HL-60/S4 (cell line): Measurements from ENCODE around the gene DDX11.
"Not testable (repeated sequence)": the region's sequence is repeated elsewhere in the genome, so short reads cannot be mapped to it uniquely, and the experiment has no call there.

Experiments
- in situ Hi-C: fragments of 300-500 bp; cut with MboI; formaldehyde crosslinking; loops from 2 replicates; pipeline ENCODE4 v1.14.3; 2022; ENCODE audit warnings: low sequenced_read_pairs

DDX11 gene

GRCh38 chr12:31066196-31066595, 7.5 kb upstream of the DDX11 start:
- in situ Hi-C loops: not testable (repeated sequence)

- in situ Hi-C loops: not testable (repeated sequence)
Measured at GRCh38 chr12:31067656-31068055, 6.0 kb upstream of the DDX11 start.

GRCh38 chr12:31070971-31071740, 2.5 kb upstream of the DDX11 start:
- in situ Hi-C loops: not testable (repeated sequence)

GRCh38 chr12:31072962-31073361, 698 bp upstream of the DDX11 start:
- in situ Hi-C loops: not testable (repeated sequence)

- in situ Hi-C loops: not testable (repeated sequence)
Measured at GRCh38 chr12:31074333-31074874, 744 bp downstream of the DDX11 start.

GRCh38 chr12:31076150-31076549, 2.5 kb downstream of the DDX11 start:
- in situ Hi-C loops: not testable (repeated sequence)

GRCh38 chr12:31077095-31077494, 3.4 kb downstream of the DDX11 start:
- in situ Hi-C loops: not testable (repeated sequence)

GRCh38 chr12:31077998-31078397, 4.3 kb downstream of the DDX11 start:
- in situ Hi-C loops: not testable (repeated sequence)

GRCh38 chr12:31079421-31079820, 5.8 kb downstream of the DDX11 start:
- in situ Hi-C loops: not testable (repeated sequence)

GRCh38 chr12:31080221-31080620, 6.6 kb downstream of the DDX11 start:
- in situ Hi-C loops: not testable (repeated sequence)

- in situ Hi-C loops: not testable (repeated sequence)
Measured at GRCh38 chr12:31081274-31081673, 7.6 kb downstream of the DDX11 start.

GRCh38 chr12:31084241-31084640, 10.6 kb downstream of the DDX11 start:
- in situ Hi-C loops: not testable (repeated sequence)

GRCh38 chr12:31086032-31086431, 12.4 kb downstream of the DDX11 start:
- in situ Hi-C loops: not testable (repeated sequence)

- in situ Hi-C loops: not testable (repeated sequence)
Measured at GRCh38 chr12:31087486-31087885, 13.8 kb downstream of the DDX11 start.

GRCh38 chr12:31087956-31088355, 14.3 kb downstream of the DDX11 start:
- in situ Hi-C loops: not testable (repeated sequence)

GRCh38 chr12:31089072-31089471, 15.4 kb downstream of the DDX11 start:
- in situ Hi-C loops: no loop called here

GRCh38 chr12:31091629-31092028, 18.0 kb downstream of the DDX11 start:
- in situ Hi-C loops: not testable (repeated sequence)

- in situ Hi-C loops: not testable (repeated sequence)
Measured at GRCh38 chr12:31092718-31093117, 19.1 kb downstream of the DDX11 start.

GRCh38 chr12:31095080-31095860, 21.6 kb downstream of the DDX11 start:
- in situ Hi-C loops: not testable (repeated sequence)

- in situ Hi-C loops: not testable (repeated sequence)
Measured at GRCh38 chr12:31096251-31097065, 22.8 kb downstream of the DDX11 start.

GRCh38 chr12:31097819-31098218, 24.2 kb downstream of the DDX11 start:
- in situ Hi-C loops: not testable (repeated sequence)
